ENCODE data around the gene PPP1R13L. TPM values are rescaled to one million over a fixed set of nuclear protein-coding genes. Genes with fewer than 3 reads are reported as not detected.

PPP1R13L gene
- total RNA-seq, 4 donors from 2014 or later = 10.0 to 27.9 (median 17.1) TPM

GRCh38 chr19:45344621-45345505, 60.0 kb downstream of the PPP1R13L start:
- peaks cover 0 to 76% of the 10 kb centered on the region in 2 donors for H3K27me3 ChIP-seq
- WGBS, 2 donors = 39 to 49% methylated on average over 5 to 13 of the region's 15 CpGs

GRCh38 chr19:45342911-45343310, 62.0 kb downstream of the PPP1R13L start:
- DNase-seq (ENCODE audit: low spot score in 2 of 2) = no peak
- WGBS, 2 donors = 70 to 73% methylated on average over 13 of the region's 13 CpGs
- Histone ChIP-seq H3K27me3 (peaks cover 0 to 90% of the 10 kb centered on the region in 2 donors), H3K4me1 (peaks cover 0 to 14% (median 0%) of the 10 kb centered on the region in 4 donors), H3K36me3 (no peaks in the 10 kb centered on the region), H3K4me3 (no peak overlapping the region), H3K9me3 (no peaks in the 10 kb centered on the region), H3K27ac (no peak overlapping the region)
- TF ChIP-seq EP300 (IDR thresholded peaks at IDR 0.05) = no peak
- TF ChIP-seq POLR2A (IDR thresholded peaks at IDR 0.05) = no peak
- TF ChIP-seq CTCF (IDR thresholded peaks at IDR 0.05) = no peak

More at GRCh38 chr19:45344621-45345505, 60.0 kb downstream of the PPP1R13L start:
- H3K4me3 ChIP-seq = no peak overlapping the region
- TF ChIP-seq POLR2A (IDR thresholded peaks at IDR 0.05) (no peak), EP300 (IDR thresholded peaks at IDR 0.05) (no peak), CTCF (IDR thresholded peaks at IDR 0.05) (no peak)
- H3K4me1 ChIP-seq = peaks cover 0 to 6% (median 0%) of the 10 kb centered on the region in 4 donors
- H3K9me3 ChIP-seq = no peaks in the 10 kb centered on the region
- no peak overlapping the region for H3K27ac ChIP-seq
- H3K36me3 ChIP-seq = no peaks in the 10 kb centered on the region
- DNase-seq (ENCODE audit: low spot score in 2 of 2) = no peak

- Histone ChIP-seq H3K27ac (no peak overlapping the region), H3K4me3 (peak overlapping the region in 2 of 4 donors; percentile 13 to 14), H3K36me3 (no peaks in the 10 kb centered on the region), H3K4me1 (peaks cover 0 to 14% (median 0%) of the 10 kb centered on the region in 4 donors), H3K27me3 (peaks cover 0 to 71% of the 10 kb centered on the region in 2 donors), H3K9me3 (no peaks in the 10 kb centered on the region)
- 13 to 17% methylated on average over 19 to 25 of the region's 25 CpGs for WGBS, 2 donors
- TF ChIP-seq POLR2A (IDR thresholded peaks at IDR 0.05) (no peak), EP300 (IDR thresholded peaks at IDR 0.05) (no peak), CTCF (IDR thresholded peaks at IDR 0.05) (no peak)
- no peak for DNase-seq (ENCODE audit: low spot score in 2 of 2)
Measured at GRCh38 chr19:45340899-45341453, 63.9 kb downstream of the PPP1R13L start.

GRCh38 chr19:45340232-45340898, 64.5 kb downstream of the PPP1R13L start, which contains the start of gene KLC3:
KLC3 (plus strand) TSS chr19:45340750; CDS start chr19:45345542, 4,792 bp downstream.
- Histone ChIP-seq H3K9me3 (no peaks in the 10 kb centered on the region), H3K36me3 (no peaks in the 10 kb centered on the region), H3K4me1 (peaks cover 0 to 14% (median 0%) of the 10 kb centered on the region in 4 donors), H3K4me3 (peak within 1 kb of the TSS in 2 of 4 donors; percentile 13 to 14), H3K27me3 (peaks cover 0 to 67% of the 10 kb centered on the region in 2 donors), H3K27ac (no peak within 1 kb of the TSS)
- 25 to 42% methylated on average over 13 to 21 of the region's 50 CpGs for WGBS, 2 donors
- no peak for TF ChIP-seq EP300 (IDR thresholded peaks at IDR 0.05)
- TF ChIP-seq POLR2A (IDR thresholded peaks at IDR 0.05) = no peak
- TF ChIP-seq CTCF (IDR thresholded peaks at IDR 0.05) = no peak
- DNase-seq (ENCODE audit: low spot score in 2 of 2) = no peak
